Measurements from ENCODE around the gene FOXP1.

GRCh38 chr3:71348831-71349230, 234.7 kb downstream of the FOXP1 start:
- TF ChIP-seq, protein P1, sequence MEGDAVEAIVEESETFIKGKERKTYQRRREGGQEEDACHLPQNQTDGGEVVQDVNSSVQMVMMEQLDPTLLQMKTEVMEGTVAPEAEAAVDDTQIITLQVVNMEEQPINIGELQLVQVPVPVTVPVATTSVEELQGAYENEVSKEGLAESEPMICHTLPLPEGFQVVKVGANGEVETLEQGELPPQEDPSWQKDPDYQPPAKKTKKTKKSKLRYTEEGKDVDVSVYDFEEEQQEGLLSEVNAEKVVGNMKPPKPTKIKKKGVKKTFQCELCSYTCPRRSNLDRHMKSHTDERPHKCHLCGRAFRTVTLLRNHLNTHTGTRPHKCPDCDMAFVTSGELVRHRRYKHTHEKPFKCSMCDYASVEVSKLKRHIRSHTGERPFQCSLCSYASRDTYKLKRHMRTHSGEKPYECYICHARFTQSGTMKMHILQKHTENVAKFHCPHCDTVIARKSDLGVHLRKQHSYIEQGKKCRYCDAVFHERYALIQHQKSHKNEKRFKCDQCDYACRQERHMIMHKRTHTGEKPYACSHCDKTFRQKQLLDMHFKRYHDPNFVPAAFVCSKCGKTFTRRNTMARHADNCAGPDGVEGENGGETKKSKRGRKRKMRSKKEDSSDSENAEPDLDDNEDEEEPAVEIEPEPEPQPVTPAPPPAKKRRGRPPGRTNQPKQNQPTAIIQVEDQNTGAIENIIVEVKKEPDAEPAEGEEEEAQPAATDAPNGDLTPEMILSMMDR (IDR thresholded peaks at IDR 0.05): no peak
- TF ChIP-seq POLR2A (IDR thresholded peaks at IDR 0.05): no peak

Measured in breast epithelium (tissue), 3 donors.